NT2/D1 (cell line): ENCODE data around the gene FBXL19.

Experiments used
- DNase-seq: peaks from one replicate; pipeline ENCODE4 v3.0.0-alpha.2; 2011; ENCODE audit warnings: low read depth, low spot score
- H3K27me3 ChIP-seq: 2 replicates; pipeline ENCODE4 v1.6.0; 2011; ENCODE audit warnings: mild to moderate bottlenecking; ENCODE audit not compliant: insufficient read length, insufficient read depth
- H3K36me3 ChIP-seq: 2 replicates; pipeline ENCODE4 v1.6.1; 2011; ENCODE audit warnings: mild to moderate bottlenecking, low read length, mixed read lengths; ENCODE audit not compliant: insufficient read depth, insufficient read length
- H3K4me1 ChIP-seq: 2 replicates; pipeline ENCODE4 v1.5.1; 2011; ENCODE audit not compliant: insufficient read depth, insufficient read length
- H3K4me3 ChIP-seq: 2 replicates; pipeline ENCODE4 v1.5.1; 2011; ENCODE audit warnings: low read depth; ENCODE audit not compliant: insufficient read length
- H3K9ac ChIP-seq: 2 replicates; pipeline ENCODE4 v1.6.0; 2011; ENCODE audit warnings: low read depth; ENCODE audit not compliant: insufficient read length
- H3K9me3 ChIP-seq: 2 replicates; pipeline ENCODE4 v1.5.1; 2011; ENCODE audit warnings: mild to moderate bottlenecking, low read length; ENCODE audit not compliant: insufficient read depth
- SUZ12 ChIP-seq: IDR thresholded peaks from 2 replicates; pipeline ENCODE4 v1.6.1; 2011; ENCODE audit not compliant: insufficient read length, insufficient read depth; ENCODE audit errors: extremely low read depth
- YY1 ChIP-seq: IDR thresholded peaks from 2 replicates; pipeline ENCODE4 v1.6.1; 2011; ENCODE audit not compliant: insufficient read length, insufficient read depth
- ZNF274 ChIP-seq: IDR thresholded peaks from 2 replicates; pipeline ENCODE4 v1.6.1; 2011; ENCODE audit warnings: mild to moderate bottlenecking, low read depth, low read length

The FBXL19 gene

GRCh38 chr16:30958175-30959079 lies 35.1 kb downstream of the FBXL19 start:
- TF ChIP-seq ZNF274: no peak
- TF ChIP-seq YY1: no peak
- no peak for TF ChIP-seq SUZ12

DNA sequence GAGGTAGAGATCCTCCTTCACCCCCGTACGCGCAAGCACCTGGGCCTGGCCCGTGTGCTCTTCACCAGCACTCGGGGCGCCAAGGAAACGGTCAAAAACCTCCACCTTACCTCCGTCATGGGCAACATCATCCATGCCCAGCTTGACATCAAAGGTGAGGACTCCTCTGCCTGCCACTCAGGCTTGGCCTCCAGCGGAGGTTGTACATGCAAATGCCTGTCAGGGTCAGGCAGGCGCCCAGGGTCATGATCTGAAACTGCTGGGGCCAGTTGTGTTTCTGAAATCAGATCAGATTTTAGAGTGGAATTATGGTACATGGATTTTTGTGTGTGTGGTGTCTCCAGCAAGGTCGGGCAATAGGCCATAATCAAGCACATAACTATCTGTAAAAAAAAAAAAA lies 38.0 kb downstream of the FBXL19 start:
- Histone ChIP-seq H3K4me3 (no peak overlapping the region), H3K36me3 (peaks cover 77% of the 10 kb centered on the region), H3K4me1 (peaks cover 16% of the 10 kb centered on the region), H3K9ac (no peak overlapping the region), H3K27me3 (no peaks in the 10 kb centered on the region), H3K9me3 (no peaks in the 10 kb centered on the region)
- TF ChIP-seq YY1 (no peak), ZNF274 (no peak), SUZ12 (no peak)
- DNase-seq: no peak

More at GRCh38 chr16:30958175-30959079, 35.1 kb downstream of the FBXL19 start:
- Histone ChIP-seq H3K4me1 (peaks cover 17% of the 10 kb centered on the region), H3K36me3 (peaks cover 49% of the 10 kb centered on the region), H3K4me3 (peak overlapping the region; percentile 87), H3K9ac (peak overlapping the region; percentile 97), H3K27me3 (no peaks in the 10 kb centered on the region), H3K9me3 (no peaks in the 10 kb centered on the region)
- DNase-seq: no peak

DNA sequence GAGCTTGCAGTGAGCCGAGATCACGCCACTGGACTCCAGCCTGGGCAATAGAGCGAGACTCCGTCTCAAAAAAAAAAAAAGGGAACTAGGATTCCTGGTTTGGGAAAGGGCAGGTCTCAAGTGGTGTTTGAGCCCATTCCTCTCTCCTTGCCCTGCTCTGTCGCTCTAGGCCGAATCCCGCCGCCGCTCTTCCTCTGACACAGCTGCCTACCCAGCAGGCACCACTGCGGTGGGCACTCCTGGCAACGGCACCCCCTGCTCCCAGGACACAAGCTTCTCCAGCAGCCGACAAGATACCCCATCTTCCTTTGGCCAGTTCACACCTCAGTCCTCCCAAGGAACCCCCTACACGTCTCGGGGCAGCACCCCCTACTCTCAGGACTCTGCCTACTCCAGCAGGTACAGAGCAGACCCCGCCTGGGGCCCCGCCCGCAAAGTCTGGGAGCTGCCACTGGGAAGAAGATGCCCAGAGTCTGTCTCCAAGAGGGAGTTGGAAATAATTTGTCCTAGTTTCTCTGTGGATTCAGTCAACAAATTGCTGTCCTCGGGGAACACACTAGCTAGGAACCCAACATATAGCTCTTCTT lies 40.6 kb downstream of the FBXL19 start:
- H3K4me3 ChIP-seq: no peak overlapping the region
- no peaks in the 10 kb centered on the region for H3K27me3 ChIP-seq
- no peak for TF ChIP-seq YY1
- no peak for TF ChIP-seq ZNF274
- TF ChIP-seq SUZ12: no peak
- H3K9ac ChIP-seq: no peak overlapping the region
- H3K4me1 ChIP-seq: peaks cover 6% of the 10 kb centered on the region
- H3K9me3 ChIP-seq: no peaks in the 10 kb centered on the region
- peaks cover 95% of the 10 kb centered on the region for H3K36me3 ChIP-seq
- no peak for DNase-seq

- TF ChIP-seq YY1 (no peak), SUZ12 (no peak), ZNF274 (no peak)
- Histone ChIP-seq H3K36me3 (peaks cover 95% of the 10 kb centered on the region), H3K4me1 (peaks cover 6% of the 10 kb centered on the region), H3K9me3 (no peaks in the 10 kb centered on the region), H3K4me3 (no peak overlapping the region), H3K9ac (no peak overlapping the region), H3K27me3 (no peaks in the 10 kb centered on the region)
- DNase-seq: no peak
These were observed 41.3 kb downstream of the FBXL19 start for GRCh38 chr16:30964574-30965226.

- no peaks in the 10 kb centered on the region for H3K9me3 ChIP-seq
- peaks cover 91% of the 10 kb centered on the region for H3K36me3 ChIP-seq
- no peaks in the 10 kb centered on the region for H3K27me3 ChIP-seq
- no peak for TF ChIP-seq ZNF274
- no peak for TF ChIP-seq SUZ12
- TF ChIP-seq YY1: no peak
- no peak overlapping the region for H3K9ac ChIP-seq
- H3K4me3 ChIP-seq: no peak overlapping the region
- H3K4me1 ChIP-seq: peaks cover 6% of the 10 kb centered on the region
- no peak for DNase-seq
These were observed 42.1 kb downstream of the FBXL19 start for GRCh38 chr16:30965436-30965835.

DNA sequence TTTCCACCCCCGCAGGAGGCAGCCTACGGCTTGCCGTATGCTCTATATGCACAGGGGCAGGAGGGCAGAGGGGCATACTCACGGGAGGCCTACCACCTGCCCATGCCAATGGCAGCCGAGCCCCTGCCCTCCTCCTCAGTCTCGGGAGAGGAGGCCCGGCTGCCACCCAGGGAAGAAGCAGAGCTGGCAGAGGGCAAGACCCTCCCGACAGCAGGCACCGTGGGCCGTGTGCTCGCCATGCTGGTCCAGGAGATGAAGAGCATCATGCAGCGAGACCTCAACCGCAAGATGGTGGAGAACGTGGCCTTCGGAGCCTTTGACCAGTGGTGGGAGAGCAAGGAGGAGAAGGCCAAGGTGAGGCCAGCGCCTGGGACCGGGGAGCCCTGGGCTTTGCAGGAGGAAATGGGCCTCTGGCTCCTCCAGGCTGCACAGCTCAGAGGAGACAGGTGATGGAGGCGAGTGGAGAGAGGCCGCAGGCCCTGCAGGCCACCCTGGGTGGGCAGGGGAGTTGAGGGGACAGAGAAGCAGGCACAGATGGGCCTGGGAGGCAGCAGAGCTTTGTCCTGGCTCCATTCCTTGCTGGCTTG lies 42.8 kb downstream of the FBXL19 start:
- TF ChIP-seq YY1: no peak
- H3K36me3 ChIP-seq: peaks cover 91% of the 10 kb centered on the region
- H3K27me3 ChIP-seq: no peaks in the 10 kb centered on the region
- no peak overlapping the region for H3K9ac ChIP-seq
- H3K9me3 ChIP-seq: no peaks in the 10 kb centered on the region
- DNase-seq: no peak
- no peak overlapping the region for H3K4me3 ChIP-seq
- H3K4me1 ChIP-seq: peaks cover 5% of the 10 kb centered on the region

- H3K9ac ChIP-seq: no peak overlapping the region
- DNase-seq: no peak
- no peaks in the 10 kb centered on the region for H3K27me3 ChIP-seq
- no peak overlapping the region for H3K4me3 ChIP-seq
- TF ChIP-seq YY1: no peak
- no peak for TF ChIP-seq ZNF274
- TF ChIP-seq SUZ12: no peak
- peaks cover 91% of the 10 kb centered on the region for H3K36me3 ChIP-seq
- no peaks in the 10 kb centered on the region for H3K9me3 ChIP-seq
- H3K4me1 ChIP-seq: peaks cover 2% of the 10 kb centered on the region
These were observed 44.4 kb downstream of the FBXL19 start for GRCh38 chr16:30967795-30968194.
